ENCODE measurements around the gene MNX1.

DNA sequence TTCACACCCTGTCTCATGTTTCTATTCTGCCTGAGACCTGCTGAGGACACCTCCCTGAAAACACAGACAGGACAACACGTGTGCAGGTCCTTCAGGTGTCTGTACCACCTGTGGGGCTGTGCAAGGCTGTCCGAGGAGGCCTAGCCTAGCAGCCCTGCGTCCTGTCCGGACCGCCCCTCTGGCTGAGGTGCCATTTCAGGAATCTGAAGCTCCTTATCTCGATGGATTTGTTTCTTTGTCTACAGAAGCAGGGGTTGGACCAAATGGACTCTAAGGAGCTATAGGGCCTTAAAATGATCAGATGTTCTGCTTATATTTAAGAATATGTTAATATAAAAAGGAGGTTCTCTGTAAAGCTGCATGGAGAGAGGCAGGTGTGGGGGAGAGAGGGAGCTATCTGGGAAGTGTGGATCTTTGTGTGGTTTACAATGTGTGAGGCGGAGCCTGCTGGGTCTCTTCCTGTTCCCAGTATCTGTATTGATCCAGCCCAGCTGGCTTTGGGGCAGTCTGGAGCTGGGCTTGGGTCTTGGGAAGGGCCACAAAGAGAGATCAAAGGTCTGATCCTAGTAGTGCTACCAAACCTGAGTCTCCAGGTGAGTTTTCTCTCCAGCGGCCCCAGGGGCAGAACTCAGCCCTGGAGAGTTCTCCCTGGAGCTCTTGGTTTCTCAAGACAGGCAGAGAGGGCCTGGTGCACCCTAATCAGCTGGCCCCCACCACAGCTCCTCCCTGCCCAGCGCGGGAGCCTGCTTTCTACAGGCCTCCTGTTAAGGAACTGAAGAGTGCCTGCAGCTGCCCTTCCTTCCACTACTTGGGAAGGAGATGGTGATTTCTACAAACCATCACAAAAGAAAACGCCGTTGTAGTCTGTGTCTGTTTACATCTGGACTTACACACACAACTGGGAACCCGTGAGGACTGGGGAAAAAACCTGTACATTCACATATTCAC is 3.4 kb upstream of the MNX1 start:
- TF ChIP-seq, protein P1, sequence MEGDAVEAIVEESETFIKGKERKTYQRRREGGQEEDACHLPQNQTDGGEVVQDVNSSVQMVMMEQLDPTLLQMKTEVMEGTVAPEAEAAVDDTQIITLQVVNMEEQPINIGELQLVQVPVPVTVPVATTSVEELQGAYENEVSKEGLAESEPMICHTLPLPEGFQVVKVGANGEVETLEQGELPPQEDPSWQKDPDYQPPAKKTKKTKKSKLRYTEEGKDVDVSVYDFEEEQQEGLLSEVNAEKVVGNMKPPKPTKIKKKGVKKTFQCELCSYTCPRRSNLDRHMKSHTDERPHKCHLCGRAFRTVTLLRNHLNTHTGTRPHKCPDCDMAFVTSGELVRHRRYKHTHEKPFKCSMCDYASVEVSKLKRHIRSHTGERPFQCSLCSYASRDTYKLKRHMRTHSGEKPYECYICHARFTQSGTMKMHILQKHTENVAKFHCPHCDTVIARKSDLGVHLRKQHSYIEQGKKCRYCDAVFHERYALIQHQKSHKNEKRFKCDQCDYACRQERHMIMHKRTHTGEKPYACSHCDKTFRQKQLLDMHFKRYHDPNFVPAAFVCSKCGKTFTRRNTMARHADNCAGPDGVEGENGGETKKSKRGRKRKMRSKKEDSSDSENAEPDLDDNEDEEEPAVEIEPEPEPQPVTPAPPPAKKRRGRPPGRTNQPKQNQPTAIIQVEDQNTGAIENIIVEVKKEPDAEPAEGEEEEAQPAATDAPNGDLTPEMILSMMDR (IDR thresholded peaks at IDR 0.05) = no peak
- no peak for TF ChIP-seq POLR2A (IDR thresholded peaks at IDR 0.05)

Data from body of pancreas (tissue), 4 donors.